Epithelial cell of proximal tubule (primary cell): Measurements from ENCODE around the gene ZNF70. TPM values are rescaled to one million over a fixed set of nuclear protein-coding genes. Genes with fewer than 3 reads are reported as not detected.
"Not testable (repeated sequence)": the region's sequence is repeated elsewhere in the genome, so short reads cannot be mapped to it uniquely, and the experiment has no call there.

Source experiments
- DNase-seq: peaks from one replicate; pipeline ENCODE4 v3.0.0-alpha.2; 2011; ENCODE audit warnings: low read depth
- H3K4me3 ChIP-seq: 2 replicates; pipeline ENCODE4 v1.5.1; 2011; ENCODE audit warnings: low read depth, mild to moderate bottlenecking, low read length
- CTCF ChIP-seq: conservative IDR thresholded peaks from 2 replicates; pipeline ENCODE4 v1.5.1; 2012; ENCODE audit warnings: low read depth, mild to moderate bottlenecking, low read length
- total RNA-seq: library from RNA; depleted of rRNA; stranded (reverse); fragments of >200 nt; gene quantifications from 2 replicates; pipeline ENCODE4 v1.2.3, GENCODE V29; 2015

The ZNF70 gene
- total RNA-seq, 1 donor from 2014 or later = 2.5 TPM

GRCh38 chr22:23744001-23744400, 6.9 kb downstream of the ZNF70 start:
- no peak overlapping the region for H3K4me3 ChIP-seq
- DNase-seq = no peak
- no peak for TF ChIP-seq CTCF

GRCh38 chr22:23743303-23743705, 7.6 kb downstream of the ZNF70 start:
- no peak for TF ChIP-seq CTCF
- DNase-seq = no peak
- no peak overlapping the region for H3K4me3 ChIP-seq

DNA sequence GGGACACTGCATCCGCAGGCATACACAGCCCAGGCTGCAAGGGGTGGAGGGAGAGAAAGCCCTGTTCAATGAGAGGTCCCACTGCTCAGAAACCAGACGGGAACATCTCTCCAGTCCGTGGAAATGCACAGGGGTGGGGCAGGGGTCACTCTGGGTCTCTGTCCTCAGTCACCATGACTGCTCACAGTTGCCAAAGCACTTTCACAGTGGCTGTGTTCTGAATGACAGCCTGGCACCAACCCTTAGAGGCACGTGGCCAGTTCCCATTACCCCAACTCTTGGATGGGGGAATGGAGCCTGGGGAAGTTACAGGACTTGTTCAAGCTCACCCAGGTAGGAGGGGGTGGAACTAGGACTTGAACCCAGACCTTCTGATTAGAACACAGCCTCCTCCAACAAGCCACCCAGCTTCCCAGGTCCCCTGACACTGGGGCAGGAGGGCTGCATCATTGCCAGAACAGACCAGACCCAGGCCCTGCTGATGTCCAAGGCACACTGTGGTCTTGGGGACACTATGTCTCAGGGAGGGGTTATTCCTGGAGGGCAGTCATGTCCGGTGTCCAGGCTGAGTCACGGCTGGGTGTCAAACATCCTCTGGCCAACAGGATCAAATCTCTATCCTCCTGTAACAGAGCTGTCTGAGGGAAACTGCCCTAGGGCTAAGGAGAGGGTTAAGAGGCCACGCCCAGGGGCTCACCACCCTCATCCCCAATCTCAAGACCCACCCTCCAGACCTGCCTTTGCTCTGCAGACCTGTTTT, 8.2 kb downstream of the ZNF70 start:
- no peak for TF ChIP-seq CTCF
- no peak for DNase-seq

GRCh38 chr22:23737696-23738095, 13.2 kb downstream of the ZNF70 start:
- no peak for DNase-seq
- no peak for TF ChIP-seq CTCF
- no peak overlapping the region for H3K4me3 ChIP-seq

More for the DNA sequence above, 8.2 kb downstream of the ZNF70 start:
- no peak overlapping the region for H3K4me3 ChIP-seq

DNA sequence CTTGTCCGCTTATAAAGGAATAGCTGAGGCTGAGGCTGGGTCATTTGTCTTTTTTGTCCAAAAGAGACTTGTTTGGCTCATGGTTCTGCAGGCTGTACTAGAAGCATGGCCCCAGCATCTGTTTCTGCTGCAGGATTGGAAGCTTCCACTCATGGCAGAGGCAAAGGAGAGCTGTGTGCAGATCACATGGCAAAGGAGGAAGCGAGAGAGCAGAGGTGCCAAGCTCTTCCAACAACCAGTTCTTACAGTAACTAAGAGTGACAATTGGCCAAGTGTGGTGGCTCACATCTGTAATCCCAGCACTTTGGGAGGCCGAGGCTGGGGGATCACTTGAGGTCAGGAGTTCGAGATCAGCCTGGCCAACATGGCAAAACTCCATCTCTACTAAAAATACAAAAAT, 22.8 kb downstream of the ZNF70 start:
- DNase-seq, H3K4me3 ChIP-seq: not testable (repeated sequence)

DNA sequence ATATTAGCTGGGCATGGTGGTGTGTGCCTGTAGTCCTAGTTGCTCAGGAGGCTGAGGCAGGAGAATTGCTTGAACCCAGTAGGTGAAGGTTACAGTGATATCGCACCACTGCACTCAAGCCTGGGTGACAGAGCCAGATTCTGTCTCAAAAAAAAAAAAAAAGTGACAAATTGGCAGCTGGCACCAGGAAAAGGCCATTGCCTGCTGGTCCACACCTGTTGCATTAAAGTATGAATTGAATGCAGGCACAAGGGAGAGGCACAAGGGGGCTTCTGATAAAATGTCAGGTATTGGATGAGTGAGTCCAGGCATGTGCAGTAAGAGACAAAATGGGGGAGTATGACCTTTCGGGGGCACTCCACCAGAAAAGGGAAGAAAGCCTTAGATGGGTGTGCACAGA, 28.2 kb downstream of the ZNF70 start:
- no peak overlapping the region for H3K4me3 ChIP-seq
- TF ChIP-seq CTCF = no peak
- no peak for DNase-seq

- no peak for TF ChIP-seq CTCF
- no peak overlapping the region for H3K4me3 ChIP-seq
- DNase-seq = no peak
These were observed 28.8 kb downstream of the ZNF70 start for GRCh38 chr22:23722160-23722559.
